Suprapubic skin (tissue), 3 donors: ENCODE results near the gene AAK1.

Experiments
- CTCF ChIP-seq, 2 donors: fragments of 200-600 bp in 1 of 2; fragments of 450-650 bp in 1 of 2; sonication (generic) in 1 of 2; IDR thresholded peaks; one replicate each; pipeline ENCODE4 v1.5.1; 2016 to 2019; ENCODE audit warnings: antibody characterized with exemption in 2 of 2, mild to moderate bottlenecking in 1 of 2, moderate library complexity in 1 of 2
- POLR2A ChIP-seq, 2 donors: fragments of 450-650 bp; IDR thresholded peaks; one replicate each; pipeline ENCODE4 v1.6.1; 2017; ENCODE audit warnings: antibody characterized with exemption in 2 of 2, mild to moderate bottlenecking in 2 of 2, moderate library complexity in 2 of 2

- TF ChIP-seq CTCF (IDR thresholded peaks at IDR 0.05): no peak
- no peak for TF ChIP-seq POLR2A (IDR thresholded peaks at IDR 0.05)
These were observed 161.1 kb downstream of the AAK1 start for GRCh38 chr2:69482471-69482870.
